ENCODE measurements around the gene CEACAM21.

The CEACAM21 gene

GRCh38 chr19:41617941-41618730 lies 42.2 kb downstream of the CEACAM21 start:
- Histone ChIP-seq H3K36me3 (ENCODE audit: insufficient read depth) (no peaks in the 10 kb centered on the region), H3K4me1 (ENCODE audit: low read depth, poor library complexity, severe bottlenecking) (no peaks in the 10 kb centered on the region), H3K27ac (no peak overlapping the region), H3K9ac (no peak overlapping the region), H3K4me2 (no peak overlapping the region), H3K79me2 (ENCODE audit: insufficient read depth, low read depth) (no peaks in the 10 kb centered on the region), H4K20me1 (ENCODE audit: insufficient read depth) (no peaks in the 10 kb centered on the region), H3K27me3 (ENCODE audit: insufficient read depth, low read depth) (peaks cover 44% of the 10 kb centered on the region), H3K4me3 (IDR thresholded peaks at IDR 0.05; ENCODE audit: insufficient read depth, low read depth, low read length) (no peak overlapping the region), H2AFZ (ENCODE audit: low read depth) (no peak overlapping the region)
- no peak for TF ChIP-seq CTCF (conservative IDR thresholded peaks at IDR 0.05; ENCODE audit: low read depth, low read length)

GRCh38 chr19:41619018-41619556 lies 43.1 kb downstream of the CEACAM21 start:
- Histone ChIP-seq H3K4me2 (no peak overlapping the region), H3K9ac (no peak overlapping the region), H3K27me3 (ENCODE audit: insufficient read depth, low read depth) (peaks cover 54% of the 10 kb centered on the region), H3K27ac (no peak overlapping the region), H4K20me1 (ENCODE audit: insufficient read depth) (no peaks in the 10 kb centered on the region), H3K79me2 (ENCODE audit: insufficient read depth, low read depth) (no peaks in the 10 kb centered on the region), H2AFZ (ENCODE audit: low read depth) (no peak overlapping the region), H3K36me3 (ENCODE audit: insufficient read depth) (no peaks in the 10 kb centered on the region), H3K4me1 (ENCODE audit: low read depth, poor library complexity, severe bottlenecking) (no peaks in the 10 kb centered on the region), H3K4me3 (IDR thresholded peaks at IDR 0.05; ENCODE audit: insufficient read depth, low read depth, low read length) (no peak overlapping the region)
- TF ChIP-seq CTCF (conservative IDR thresholded peaks at IDR 0.05; ENCODE audit: low read depth, low read length), result no peak

GRCh38 chr19:41620171-41620570 lies 44.2 kb downstream of the CEACAM21 start:
- Histone ChIP-seq H4K20me1 (ENCODE audit: insufficient read depth) (no peaks in the 10 kb centered on the region), H3K27ac (no peak overlapping the region), H3K27me3 (ENCODE audit: insufficient read depth, low read depth) (peaks cover 64% of the 10 kb centered on the region)

GRCh38 chr19:41621226-41621625 lies 45.3 kb downstream of the CEACAM21 start:
- Histone ChIP-seq H3K27ac (no peak overlapping the region), H3K4me1 (ENCODE audit: low read depth, poor library complexity, severe bottlenecking) (no peaks in the 10 kb centered on the region), H3K4me2 (no peak overlapping the region), H3K27me3 (ENCODE audit: insufficient read depth, low read depth) (peaks cover 67% of the 10 kb centered on the region), H3K9ac (no peak overlapping the region), H3K79me2 (ENCODE audit: insufficient read depth, low read depth) (no peaks in the 10 kb centered on the region), H4K20me1 (ENCODE audit: insufficient read depth) (no peaks in the 10 kb centered on the region), H2AFZ (ENCODE audit: low read depth) (no peak overlapping the region), H3K36me3 (ENCODE audit: insufficient read depth) (no peaks in the 10 kb centered on the region), H3K4me3 (IDR thresholded peaks at IDR 0.05; ENCODE audit: insufficient read depth, low read depth, low read length) (no peak overlapping the region)
- TF ChIP-seq CTCF (conservative IDR thresholded peaks at IDR 0.05; ENCODE audit: low read depth, low read length), result no peak

More at GRCh38 chr19:41620171-41620570, 44.2 kb downstream of the CEACAM21 start:
- no peak overlapping the region for H3K9ac ChIP-seq
- no peaks in the 10 kb centered on the region for H3K79me2 ChIP-seq (ENCODE audit: insufficient read depth, low read depth)
- H3K4me3 ChIP-seq (IDR thresholded peaks at IDR 0.05; ENCODE audit: insufficient read depth, low read depth, low read length), result no peak overlapping the region
- H3K4me1 ChIP-seq (ENCODE audit: low read depth, poor library complexity, severe bottlenecking), result no peaks in the 10 kb centered on the region
- H3K4me2 ChIP-seq, result no peak overlapping the region
- H3K36me3 ChIP-seq (ENCODE audit: insufficient read depth), result no peaks in the 10 kb centered on the region
- TF ChIP-seq CTCF (conservative IDR thresholded peaks at IDR 0.05; ENCODE audit: low read depth, low read length), result no peak
- no peak overlapping the region for H2AFZ ChIP-seq (ENCODE audit: low read depth)
